Measurements from ENCODE around the gene SMAD4. TPM values are rescaled to one million over a fixed set of nuclear protein-coding genes. Genes with fewer than 3 reads are reported as not detected.

SMAD4 gene
- total RNA-seq, 1 experiment from 2014 or later = 96.3 TPM

- Histone ChIP-seq H3K36me3 (ENCODE audit: control insufficient read depth in 1 of 2, insufficient read depth in 2 of 2, low read length in 2 of 2) (peaks cover 4 to 5% of the 10 kb centered on the region in 2 experiments; a peak in 2 of 4 replicates), H3K27me3 (ENCODE audit: insufficient read depth, low read length) (no peaks in the 10 kb centered on the region), H2AFZ (ENCODE audit: low read depth, low read length, poor library complexity, severe bottlenecking) (no peak overlapping the region), H3K4me1 (ENCODE audit: control insufficient read depth in 1 of 2, insufficient read depth in 2 of 2, low read length in 2 of 2) (peaks cover 2 to 13% of the 10 kb centered on the region in 2 experiments; a peak in 1 of 4 replicates), H3K9ac (ENCODE audit: low read length) (no peak overlapping the region), H3K27ac (ENCODE audit: low read depth, low read length) (no peak overlapping the region), H4K20me1 (ENCODE audit: insufficient read depth) (no peaks in the 10 kb centered on the region), H3K9me2 (ENCODE audit: insufficient read depth) (no peaks in the 10 kb centered on the region), H3K4me2 (ENCODE audit: low read length) (no peak overlapping the region), H3K79me2 (ENCODE audit: insufficient read depth, low read length) (no peaks in the 10 kb centered on the region), H3K9me3 (ENCODE audit: control insufficient read depth in 1 of 2, insufficient read depth in 1 of 2, low read depth in 1 of 2, low read length in 2 of 2) (no peaks in the 10 kb centered on the region), H3K4me3 (replicated peaks in 1 of 2; ENCODE audit: low read depth in 1 of 2, low read length in 2 of 2) (no peak overlapping the region)
- ChIA-PET POLR2A (no interaction called here), RAD21 (ENCODE audit: low non-redundant PET in 1 of 2, low total read pairs in 2 of 2, uncharacterized antibody in 2 of 2, unreplicated experiment in 2 of 2) (no interaction called here), CTCF (no interaction called here)
- TF ChIP-seq CEBPB (IDR thresholded peaks at IDR 0.05; ENCODE audit: low read depth) = no peak
- TF ChIP-seq ZNF274 (IDR thresholded peaks at IDR 0.05; ENCODE audit: low read depth, low read length) = no peak
- no peak for TF ChIP-seq ZFX (IDR thresholded peaks at IDR 0.05)
- no peak for TF ChIP-seq SRF (IDR thresholded peaks at IDR 0.05; ENCODE audit: low read depth)
- TF ChIP-seq ELF1 (IDR thresholded peaks at IDR 0.05; ENCODE audit: borderline replicate concordance, low read depth) = no peak
- TF ChIP-seq YY1 (IDR thresholded peaks at IDR 0.05; ENCODE audit: extremely low read depth, insufficient replicate concordance, low read depth, low read length) = no peak
- TF ChIP-seq, protein P1, sequence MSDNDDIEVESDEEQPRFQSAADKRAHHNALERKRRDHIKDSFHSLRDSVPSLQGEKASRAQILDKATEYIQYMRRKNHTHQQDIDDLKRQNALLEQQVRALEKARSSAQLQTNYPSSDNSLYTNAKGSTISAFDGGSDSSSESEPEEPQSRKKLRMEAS (IDR thresholded peaks at IDR 0.05) = no peak
- TF ChIP-seq, protein P2, sequence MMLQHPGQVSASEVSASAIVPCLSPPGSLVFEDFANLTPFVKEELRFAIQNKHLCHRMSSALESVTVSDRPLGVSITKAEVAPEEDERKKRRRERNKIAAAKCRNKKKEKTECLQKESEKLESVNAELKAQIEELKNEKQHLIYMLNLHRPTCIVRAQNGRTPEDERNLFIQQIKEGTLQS (IDR thresholded peaks at IDR 0.05) = no peak
- TF ChIP-seq SP1 (IDR thresholded peaks at IDR 0.05; ENCODE audit: low read depth) = no peak
- TF ChIP-seq, protein P3, sequence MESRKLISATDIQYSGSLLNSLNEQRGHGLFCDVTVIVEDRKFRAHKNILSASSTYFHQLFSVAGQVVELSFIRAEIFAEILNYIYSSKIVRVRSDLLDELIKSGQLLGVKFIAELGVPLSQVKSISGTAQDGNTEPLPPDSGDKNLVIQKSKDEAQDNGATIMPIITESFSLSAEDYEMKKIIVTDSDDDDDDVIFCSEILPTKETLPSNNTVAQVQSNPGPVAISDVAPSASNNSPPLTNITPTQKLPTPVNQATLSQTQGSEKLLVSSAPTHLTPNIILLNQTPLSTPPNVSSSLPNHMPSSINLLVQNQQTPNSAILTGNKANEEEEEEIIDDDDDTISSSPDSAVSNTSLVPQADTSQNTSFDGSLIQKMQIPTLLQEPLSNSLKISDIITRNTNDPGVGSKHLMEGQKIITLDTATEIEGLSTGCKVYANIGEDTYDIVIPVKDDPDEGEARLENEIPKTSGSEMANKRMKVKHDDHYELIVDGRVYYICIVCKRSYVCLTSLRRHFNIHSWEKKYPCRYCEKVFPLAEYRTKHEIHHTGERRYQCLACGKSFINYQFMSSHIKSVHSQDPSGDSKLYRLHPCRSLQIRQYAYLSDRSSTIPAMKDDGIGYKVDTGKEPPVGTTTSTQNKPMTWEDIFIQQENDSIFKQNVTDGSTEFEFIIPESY (IDR thresholded peaks at IDR 0.05; ENCODE audit: extremely low read depth, insufficient replicate concordance, low read length) = no peak
- TF ChIP-seq, protein P4, sequence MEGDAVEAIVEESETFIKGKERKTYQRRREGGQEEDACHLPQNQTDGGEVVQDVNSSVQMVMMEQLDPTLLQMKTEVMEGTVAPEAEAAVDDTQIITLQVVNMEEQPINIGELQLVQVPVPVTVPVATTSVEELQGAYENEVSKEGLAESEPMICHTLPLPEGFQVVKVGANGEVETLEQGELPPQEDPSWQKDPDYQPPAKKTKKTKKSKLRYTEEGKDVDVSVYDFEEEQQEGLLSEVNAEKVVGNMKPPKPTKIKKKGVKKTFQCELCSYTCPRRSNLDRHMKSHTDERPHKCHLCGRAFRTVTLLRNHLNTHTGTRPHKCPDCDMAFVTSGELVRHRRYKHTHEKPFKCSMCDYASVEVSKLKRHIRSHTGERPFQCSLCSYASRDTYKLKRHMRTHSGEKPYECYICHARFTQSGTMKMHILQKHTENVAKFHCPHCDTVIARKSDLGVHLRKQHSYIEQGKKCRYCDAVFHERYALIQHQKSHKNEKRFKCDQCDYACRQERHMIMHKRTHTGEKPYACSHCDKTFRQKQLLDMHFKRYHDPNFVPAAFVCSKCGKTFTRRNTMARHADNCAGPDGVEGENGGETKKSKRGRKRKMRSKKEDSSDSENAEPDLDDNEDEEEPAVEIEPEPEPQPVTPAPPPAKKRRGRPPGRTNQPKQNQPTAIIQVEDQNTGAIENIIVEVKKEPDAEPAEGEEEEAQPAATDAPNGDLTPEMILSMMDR (IDR thresholded peaks at IDR 0.05 in 2 of 3, conservative IDR thresholded peaks at IDR 0.05 in 1 of 3; ENCODE audit: borderline replicate concordance in 1 of 3, insufficient read depth in 1 of 3, low read depth in 2 of 3, low read length in 2 of 3) = no peak
- no peak for TF ChIP-seq CBX3 (IDR thresholded peaks at IDR 0.05; ENCODE audit: low read depth)
- no peak for TF ChIP-seq EZH2 (IDR thresholded peaks at IDR 0.05)
- no peak for DNase-seq (ENCODE audit: low read depth, low spot score)
- intact Hi-C loops (cut with micrococcal nuclease) = no loop called here
- BruUV-seq (replicated peaks) = no TSS peak
- ATAC-seq = no peak
Observed at GRCh38 chr18:50982086-50982801, 47.8 kb upstream of the SMAD4 start.

Measured in HCT116 (cell line).